GM18505 (cell line): ENCODE data around the gene DOLPP1.

Source experiments
- ATAC-seq: cut with Tn5 transposase; IDR thresholded peaks from one replicate; pipeline ENCODE4 v1.9.1; 2021; ENCODE audit not compliant: unreplicated experiment
- POLR2A ChIP-seq: IDR thresholded peaks from 4 replicates; pipeline ENCODE4 v1.6.1; 2011; ENCODE audit warnings: borderline replicate concordance; ENCODE audit not compliant: insufficient read depth, insufficient read length; ENCODE audit errors: extremely low read depth

DOLPP1 gene

DNA sequence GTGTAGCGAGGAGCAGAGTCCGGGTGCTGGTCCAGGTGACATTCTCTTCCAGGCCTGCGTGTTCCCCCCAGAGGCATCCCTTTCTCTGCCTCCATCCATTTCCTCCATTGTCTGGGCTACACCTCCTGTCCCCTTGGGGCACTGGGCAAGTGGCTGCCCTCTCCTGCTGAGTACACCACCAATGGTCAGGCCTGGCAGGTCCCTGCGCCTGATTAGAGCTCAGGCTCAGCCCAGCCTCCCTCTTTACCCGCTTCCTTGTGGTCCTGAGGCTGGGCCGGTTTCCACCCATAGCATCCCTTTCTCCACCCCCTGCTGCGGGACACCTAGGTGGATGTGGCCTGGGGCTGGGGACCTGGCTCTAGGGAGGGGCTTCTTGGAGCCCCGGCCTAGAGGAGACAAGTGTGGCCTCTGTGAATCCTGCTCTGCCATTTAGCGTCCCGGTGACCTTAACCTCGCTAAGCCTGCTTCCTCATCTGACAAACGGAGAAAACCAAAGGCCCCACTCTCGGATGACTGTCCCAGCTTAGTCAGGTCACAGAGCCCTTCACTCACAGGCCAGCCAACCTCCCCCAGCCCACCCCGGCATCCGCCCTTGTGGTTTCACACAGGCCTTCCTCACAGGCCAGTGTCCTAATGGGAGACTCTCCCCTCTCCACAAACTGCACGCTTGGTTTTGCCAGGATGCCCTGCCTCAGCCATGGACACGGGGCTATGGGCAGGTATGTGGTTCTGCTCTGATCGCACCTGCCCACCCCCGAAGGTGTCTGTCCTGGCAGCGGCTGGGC is 12.9 kb downstream of the DOLPP1 start:
- TF ChIP-seq POLR2A, result no peak
- ATAC-seq, result no peak

DNA sequence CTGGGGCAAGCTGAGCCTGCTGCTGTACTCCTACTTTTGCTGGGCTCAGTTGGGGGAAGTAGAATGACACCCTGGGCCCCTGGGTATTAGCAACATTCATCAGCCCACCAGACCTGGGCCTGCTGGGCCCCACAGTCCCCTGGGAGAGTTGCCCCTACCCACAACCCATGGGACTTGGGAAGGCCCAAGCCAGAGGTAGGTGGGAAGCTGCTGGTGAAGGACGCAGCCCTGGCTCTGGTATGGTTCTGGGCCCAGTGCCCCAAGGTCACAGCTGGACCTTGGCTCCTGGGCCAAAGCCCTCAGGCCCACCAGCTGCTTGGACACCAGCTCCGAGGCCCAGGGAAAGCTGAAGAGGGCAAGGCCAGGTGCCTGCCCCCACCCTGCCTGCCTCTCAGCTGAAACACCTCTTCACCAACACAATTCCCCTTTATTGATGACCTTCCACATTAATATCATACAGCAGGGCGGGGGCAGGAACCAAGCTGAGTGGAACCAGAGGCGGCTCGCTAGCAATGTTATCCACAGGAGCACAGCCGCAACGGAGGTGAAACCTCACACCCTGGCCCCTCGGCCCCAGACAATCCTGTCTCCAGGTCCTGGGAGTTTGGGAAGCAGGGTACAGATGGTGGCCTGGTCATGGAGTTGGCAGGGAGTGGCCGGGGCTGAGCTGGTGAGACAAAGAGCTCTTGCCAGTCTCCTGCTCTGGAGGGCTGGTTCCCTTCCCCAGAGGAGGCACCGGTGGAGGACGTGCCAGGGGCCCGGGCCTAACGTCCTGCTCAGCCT is 13.7 kb downstream of the DOLPP1 start:
- ATAC-seq, result no peak
- no peak for TF ChIP-seq POLR2A

DNA sequence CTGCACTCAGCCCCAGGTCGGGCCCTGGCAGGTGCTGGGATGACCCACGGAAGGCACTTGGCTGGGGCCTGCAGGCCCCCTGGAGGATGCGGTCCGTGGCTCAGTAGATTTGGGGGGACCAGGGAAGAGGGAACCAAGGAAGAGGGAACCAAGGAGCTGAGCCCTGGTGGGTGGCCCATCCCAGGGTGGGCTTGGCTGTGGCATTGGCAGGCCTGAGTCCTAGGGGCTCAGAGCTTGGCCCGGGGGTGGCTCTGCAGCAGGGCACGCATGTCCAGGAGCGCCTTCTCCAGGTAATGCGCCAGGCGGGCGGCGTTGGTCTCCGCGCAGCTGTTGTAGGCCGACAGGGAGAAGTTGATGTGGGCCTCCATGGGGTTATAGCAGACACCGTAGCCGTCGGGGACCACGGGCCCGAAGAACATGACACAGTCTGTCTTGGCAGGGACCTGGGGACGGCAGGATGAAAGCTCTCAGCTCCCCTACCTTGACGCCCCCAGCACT is 14.3 kb downstream of the DOLPP1 start:
- no peak for TF ChIP-seq POLR2A
- no peak for ATAC-seq

DNA sequence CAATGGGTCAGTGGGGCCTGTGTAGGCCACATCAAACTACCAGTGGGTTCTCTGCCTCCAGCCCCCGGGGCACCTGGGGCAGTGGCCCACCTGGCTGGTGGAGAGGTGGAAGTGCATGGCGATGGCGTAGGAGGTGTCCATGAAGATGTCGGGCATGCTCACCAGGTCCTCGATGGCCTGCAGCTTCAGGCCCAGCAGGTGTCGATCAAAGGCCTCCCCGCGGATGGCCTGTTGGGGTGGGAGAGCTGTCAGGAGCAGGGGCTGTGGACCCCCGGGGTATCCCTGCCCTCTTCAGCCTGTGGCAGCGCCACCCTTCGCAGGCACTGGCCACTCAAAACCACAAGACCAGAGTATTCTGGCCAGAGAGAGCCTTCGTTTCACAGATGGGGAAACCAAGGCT is 15.0 kb downstream of the DOLPP1 start:
- no peak for ATAC-seq
- no peak for TF ChIP-seq POLR2A

DNA sequence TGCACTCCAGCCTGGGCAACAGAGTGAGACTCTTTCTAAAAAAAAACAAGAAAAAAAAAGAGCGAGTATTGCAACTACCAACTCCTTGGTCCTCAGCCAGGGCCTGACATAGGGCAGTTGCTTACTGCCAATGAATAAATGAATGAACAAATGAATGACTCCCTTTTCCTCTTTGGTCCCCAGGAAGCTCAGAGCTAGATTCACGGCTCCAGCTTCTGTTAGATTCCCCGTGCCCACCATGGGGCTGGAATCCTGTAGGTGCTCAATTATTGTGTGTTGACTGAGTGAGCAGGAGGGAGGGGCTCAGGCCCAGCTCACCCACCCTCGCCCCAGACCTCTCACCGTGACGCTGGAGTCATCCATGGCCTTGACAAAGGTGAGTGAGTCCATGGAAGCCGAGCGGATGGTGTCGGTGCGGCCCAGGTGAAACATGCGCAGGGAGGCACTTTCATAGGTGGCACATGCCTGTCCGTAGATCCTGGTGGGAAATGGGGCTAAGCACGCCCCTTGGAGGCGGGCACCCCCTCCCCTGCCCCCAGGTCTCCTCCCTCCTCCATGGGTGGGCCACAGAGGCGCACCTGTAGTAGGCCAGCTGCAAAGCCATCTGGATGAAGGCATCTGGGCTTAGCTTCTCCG is 16.9 kb downstream of the DOLPP1 start:
- no peak for TF ChIP-seq POLR2A
- no peak for ATAC-seq

DNA sequence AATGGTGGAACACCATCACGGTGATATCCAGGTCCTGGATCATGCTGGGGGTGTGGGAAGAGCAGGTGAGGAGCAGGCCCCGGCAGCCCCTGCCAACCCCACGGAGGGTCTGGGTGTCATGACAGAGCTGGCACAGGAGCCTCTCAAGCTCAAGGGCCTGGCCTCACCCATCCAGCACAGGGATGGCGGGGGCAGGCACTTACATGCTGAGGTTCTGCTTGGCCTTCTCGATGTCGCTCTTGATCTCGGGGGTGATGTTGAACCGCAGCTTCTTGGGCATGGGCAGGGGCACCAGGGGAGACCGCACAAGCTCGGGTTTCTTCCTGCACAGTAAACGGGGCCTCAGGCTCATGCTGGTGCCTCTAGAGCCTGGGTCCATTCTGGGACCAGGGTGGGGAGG is 17.4 kb downstream of the DOLPP1 start:
- no peak for TF ChIP-seq POLR2A
- ATAC-seq, result no peak

DNA sequence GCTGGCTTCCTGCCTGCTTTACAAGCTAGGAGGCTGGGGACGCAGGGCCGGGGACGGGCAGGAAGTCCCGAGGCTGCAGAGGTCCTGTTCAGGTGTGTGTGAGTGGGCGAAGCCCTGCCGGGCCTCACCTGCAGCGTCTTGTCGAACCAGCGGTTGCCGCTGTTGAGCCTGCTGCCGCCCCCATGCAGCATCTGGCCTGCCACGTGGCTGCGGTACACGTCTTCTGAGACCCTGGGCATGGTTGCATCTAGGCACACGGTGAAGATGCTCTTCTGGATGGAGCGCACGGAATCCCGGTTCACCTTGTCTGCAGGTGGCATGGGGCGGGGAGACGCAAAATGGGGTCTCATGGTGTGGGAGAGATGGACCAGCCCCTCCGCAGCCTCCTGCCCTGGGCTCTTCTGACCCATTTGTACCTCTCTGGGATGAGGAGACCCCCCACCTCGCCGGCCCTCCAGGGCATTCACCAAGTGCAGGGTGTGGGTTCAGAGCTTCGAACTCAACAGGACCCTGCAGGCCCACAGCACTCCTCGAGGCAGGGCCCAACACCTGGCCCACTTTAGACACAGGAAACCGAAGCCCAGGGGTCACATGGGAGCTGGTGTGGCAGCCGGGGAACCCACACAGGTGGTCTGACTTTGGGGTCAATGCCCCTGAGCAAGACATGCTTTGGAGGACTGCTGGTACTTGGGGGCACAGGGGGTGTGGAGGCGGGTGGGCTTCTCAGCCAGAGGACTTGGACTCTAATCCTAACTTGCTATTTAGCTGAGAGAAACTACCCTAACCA is 19.7 kb downstream of the DOLPP1 start:
- ATAC-seq, result no peak
- no peak for TF ChIP-seq POLR2A

DNA sequence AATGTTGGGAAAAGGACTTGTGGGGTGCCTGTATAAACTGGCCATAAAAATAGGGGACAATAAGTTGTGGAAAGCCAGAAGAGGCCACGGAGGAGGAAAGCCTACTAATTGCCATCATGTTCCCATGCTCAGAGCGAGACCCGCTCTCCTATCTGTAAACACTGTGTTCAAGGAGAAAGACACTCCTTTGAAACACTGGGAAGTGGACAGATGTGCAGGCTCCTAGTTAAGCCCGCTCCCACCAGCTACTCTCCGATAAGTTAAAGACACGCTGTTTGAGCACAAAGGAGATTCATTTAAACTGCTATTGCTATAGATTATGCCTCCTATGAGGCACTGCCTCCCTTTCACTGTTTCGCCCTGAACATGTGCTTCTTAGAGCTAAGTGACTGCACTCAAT is 20.4 kb downstream of the DOLPP1 start:
- ATAC-seq, result no peak
- TF ChIP-seq POLR2A, result no peak

DNA sequence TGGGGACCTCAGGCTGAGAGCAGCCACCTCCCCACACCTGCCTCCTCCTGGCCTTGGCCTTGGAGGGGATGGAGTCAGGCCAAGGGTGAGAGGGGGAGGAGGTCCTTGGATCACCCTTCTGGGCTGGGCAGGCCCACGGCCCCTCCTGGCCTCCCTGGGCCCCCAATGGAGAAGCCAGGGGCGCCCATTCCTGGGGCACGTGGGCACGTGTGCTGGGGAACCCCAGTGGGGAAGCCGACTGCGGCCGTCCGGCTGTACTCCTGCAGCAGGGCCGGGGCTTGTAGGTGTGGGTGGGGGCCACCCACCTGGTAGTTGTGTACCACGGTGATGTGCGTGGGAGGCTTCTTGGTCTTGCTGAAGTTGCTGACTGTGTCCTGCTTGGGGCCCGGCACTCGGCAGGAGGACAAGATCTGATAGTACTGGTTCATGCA is 21.2 kb downstream of the DOLPP1 start:
- no peak for ATAC-seq
- TF ChIP-seq POLR2A, result no peak

DNA sequence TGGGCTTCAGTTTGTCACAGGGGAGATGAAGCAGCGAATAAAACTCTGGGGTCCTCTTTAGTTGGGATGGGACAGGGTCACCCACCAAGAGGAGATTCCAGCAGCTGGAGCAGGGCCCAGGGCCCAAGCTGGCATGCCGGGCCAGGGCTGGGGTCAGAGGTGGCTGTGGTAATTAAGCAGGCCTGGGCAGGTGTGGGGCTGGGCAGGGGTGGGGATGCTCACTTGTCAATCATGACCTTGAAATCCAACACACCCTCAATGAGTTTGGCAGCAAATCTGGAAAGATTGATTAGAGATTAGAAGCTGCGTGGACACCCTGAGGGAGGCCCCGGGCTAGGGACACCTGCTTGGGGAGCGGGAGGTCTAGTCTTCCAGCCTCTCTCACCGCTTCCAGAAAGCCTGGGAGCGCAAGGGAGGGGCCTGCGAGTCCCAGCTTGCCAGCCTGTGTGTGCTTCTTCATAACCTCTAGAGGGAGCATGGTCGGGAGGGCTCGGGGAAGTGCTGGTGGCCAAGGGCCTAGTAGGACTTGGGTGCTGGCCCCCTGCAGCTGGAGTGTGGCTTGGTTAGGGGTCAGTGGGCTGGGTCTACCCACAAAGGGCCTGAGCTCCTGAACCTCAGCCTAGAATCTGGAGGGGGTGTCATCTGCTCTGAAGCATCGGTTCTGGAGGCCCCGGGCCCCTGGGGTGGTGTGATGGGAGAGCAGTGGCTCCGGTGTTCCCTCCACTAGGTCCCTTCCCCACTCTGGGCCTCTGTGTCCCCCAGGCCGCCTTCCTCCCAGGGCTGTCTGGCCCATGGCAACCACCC is 22.1 kb downstream of the DOLPP1 start:
- no peak for TF ChIP-seq POLR2A
- no peak for ATAC-seq

DNA sequence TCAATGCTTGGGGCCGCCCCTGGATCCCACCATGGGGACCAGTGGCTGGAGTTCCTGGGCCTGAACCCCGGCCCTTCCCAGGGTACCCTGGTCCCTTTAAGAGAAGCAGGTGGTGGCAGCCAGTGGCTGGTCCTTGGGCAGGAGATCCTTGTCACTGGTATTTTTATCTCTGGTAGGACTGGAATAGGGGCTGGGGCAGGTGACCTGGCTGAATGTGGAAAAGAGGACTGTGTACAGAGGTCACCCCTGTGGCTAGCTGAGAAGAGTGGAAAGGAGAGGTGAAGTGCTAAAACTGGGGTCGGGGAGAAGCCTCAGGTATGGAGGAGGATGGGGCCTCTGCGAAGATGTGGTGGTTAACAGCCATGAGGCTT is 22.7 kb downstream of the DOLPP1 start:
- ATAC-seq, result no peak
- TF ChIP-seq POLR2A, result no peak

DNA sequence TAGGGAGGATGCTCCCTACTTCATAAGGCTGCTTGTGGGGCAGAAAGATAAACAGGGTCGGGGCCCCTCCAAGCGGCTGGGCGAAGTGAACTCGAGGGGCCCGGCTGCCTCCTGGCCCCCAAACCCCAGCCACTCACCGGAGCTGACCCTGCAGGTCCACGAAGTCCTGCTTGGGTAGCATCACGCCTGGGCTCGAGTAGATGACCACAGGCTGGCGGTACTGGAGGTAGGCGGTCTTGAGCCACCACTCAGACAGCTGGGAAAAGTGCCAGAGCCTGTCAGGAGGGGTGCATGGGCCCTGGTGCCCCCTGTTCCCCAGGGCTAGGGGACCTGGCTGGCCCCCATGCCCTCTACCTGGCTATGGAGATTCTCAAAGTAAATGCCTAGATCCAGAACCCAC is 23.1 kb downstream of the DOLPP1 start:
- TF ChIP-seq POLR2A, result no peak
- ATAC-seq, result no peak
